ENCODE data around the gene FAHD1.
"Not testable (repeated sequence)": the region's sequence is repeated elsewhere in the genome, so short reads cannot be mapped to it uniquely, and the experiment has no call there.

The FAHD1 gene

DNA sequence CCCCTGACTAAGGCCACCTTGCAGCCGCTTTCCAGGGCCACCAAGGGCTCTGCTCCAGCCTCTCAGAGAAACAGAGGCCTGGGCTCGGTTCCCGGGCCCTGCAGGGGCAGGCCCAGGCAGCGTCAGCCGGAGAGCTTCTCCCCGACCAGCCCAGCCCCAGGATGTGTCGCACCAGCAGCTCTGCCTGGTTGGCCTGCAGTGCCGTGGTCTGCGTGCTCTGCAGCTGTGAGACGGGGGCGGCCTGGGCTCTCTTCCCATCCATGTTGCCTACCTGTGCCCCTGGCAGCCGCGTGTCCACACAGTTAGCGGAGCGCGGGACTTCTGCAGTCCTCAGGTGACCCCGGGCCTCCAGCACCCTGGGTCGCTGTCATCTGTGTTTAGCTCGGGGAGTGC, 38.3 kb upstream of the FAHD1 start:
- DNase-seq (ENCODE audit: insufficient read length, low spot score), result no peak
- no peak for FAIRE-seq

DNA sequence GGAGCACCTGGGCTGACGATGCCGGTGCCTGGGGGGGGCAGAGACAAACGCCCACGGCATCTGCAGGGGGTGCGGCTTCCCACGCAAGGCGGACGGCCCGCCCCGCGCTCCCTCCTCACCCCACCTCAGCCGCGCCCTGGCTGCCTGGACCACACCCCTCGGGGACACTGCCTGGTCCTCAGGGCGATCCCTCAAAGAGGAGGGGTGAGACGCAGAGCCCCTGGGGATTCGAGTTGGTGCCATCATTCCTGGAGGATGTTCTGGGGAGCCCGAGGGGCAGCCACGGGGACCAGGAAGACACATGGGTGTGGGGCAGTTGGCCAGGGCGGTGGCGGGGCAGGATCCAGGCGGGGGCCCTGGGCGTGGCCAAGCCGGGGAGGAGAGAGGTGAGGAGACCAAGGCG, 37.4 kb upstream of the FAHD1 start:
- FAIRE-seq (no peak), DNase-seq (ENCODE audit: insufficient read length, low spot score) (no peak)

DNA sequence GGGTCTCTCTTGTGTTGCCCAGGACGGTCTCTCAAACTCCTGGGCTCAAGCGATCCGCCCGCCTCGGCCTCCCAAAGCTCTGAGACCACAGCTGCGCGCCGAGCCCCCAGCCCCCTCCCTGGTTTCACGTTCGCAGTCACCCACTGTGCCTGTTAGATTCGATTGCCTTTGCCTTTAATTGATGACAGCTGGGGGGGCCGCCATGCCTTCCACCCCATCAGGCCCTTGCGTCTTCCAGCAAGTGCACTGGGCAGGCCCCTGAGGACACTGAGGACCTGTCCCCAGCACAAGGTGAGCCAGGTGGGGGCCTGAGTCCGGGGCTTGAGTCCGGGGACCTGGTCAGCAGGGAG, 36.8 kb upstream of the FAHD1 start:
- DNase-seq (ENCODE audit: insufficient read length, low spot score) (no peak), FAIRE-seq (no peak)

DNA sequence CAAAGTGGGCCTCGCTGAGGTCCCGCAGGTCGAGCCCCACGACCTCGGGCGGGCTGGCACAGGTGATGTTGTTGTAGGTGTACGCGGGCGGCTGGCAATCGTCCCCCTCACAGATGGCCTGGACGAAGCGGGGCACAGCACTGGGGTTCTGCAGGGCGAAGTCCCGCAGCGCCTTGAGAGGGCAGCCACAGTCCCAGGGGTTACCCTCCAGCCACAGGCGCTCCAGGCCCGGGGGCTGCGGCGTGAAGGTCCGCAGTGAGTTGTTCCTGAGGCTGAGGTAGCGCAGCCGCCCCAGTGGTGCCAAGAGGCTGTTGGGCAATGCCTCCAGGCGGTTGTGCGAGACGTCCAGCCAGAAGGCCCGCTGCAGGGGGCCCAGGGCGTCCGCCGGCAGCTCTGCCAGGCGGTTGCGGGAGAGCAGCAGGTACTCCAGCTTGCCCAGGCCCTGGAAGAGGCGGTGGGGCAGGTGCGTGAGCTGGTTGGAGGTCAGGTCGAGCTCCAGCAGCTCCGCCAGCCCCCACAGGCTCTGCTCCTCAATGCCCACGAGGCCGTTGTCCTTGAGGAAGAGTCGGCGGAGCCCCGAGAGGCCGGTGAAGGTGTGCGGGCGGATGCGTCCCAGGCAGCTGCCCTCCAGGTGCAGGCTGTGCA, 36.3 kb upstream of the FAHD1 start:
- no peak for DNase-seq (ENCODE audit: insufficient read length, low spot score)

DNA sequence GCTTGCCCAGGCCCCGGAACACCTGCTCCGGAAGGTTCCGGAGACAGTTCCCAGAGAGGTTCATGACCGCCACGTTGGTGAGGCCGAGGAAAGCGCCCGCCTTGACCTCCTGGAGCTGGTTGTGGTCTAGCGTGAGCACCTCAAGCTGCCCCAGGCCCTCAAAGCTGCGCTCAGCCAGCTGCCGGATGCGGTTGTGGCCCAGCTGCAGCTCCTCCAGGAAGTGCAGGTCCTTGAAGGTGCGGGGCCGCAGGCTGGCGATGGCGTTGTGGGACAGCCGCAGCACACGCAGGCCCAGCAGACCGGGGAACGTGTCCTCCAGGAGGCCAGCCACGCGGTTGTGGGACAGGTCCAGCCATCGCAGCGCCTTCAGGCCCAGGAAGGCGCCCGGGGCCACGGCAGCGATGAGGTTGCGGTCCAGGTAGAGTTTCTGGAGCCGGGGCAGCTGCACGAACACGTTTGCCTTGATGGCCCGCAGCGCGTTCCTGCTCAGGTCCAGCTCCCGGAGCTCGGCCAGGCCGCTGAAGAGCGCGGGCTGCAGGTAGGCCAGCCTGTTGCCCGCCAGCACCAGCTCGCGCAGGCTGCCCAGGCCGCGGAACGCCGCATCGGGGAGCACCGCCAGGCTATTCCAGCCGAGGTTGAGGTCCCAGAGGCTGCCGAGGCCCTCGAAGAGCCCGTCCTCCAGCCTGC, 35.6 kb upstream of the FAHD1 start:
- DNase-seq (ENCODE audit: insufficient read length, low spot score) (no peak), FAIRE-seq (no peak)

More for the DNA sequence above, 36.3 kb upstream of the FAHD1 start:
- FAIRE-seq, result no peak

DNA sequence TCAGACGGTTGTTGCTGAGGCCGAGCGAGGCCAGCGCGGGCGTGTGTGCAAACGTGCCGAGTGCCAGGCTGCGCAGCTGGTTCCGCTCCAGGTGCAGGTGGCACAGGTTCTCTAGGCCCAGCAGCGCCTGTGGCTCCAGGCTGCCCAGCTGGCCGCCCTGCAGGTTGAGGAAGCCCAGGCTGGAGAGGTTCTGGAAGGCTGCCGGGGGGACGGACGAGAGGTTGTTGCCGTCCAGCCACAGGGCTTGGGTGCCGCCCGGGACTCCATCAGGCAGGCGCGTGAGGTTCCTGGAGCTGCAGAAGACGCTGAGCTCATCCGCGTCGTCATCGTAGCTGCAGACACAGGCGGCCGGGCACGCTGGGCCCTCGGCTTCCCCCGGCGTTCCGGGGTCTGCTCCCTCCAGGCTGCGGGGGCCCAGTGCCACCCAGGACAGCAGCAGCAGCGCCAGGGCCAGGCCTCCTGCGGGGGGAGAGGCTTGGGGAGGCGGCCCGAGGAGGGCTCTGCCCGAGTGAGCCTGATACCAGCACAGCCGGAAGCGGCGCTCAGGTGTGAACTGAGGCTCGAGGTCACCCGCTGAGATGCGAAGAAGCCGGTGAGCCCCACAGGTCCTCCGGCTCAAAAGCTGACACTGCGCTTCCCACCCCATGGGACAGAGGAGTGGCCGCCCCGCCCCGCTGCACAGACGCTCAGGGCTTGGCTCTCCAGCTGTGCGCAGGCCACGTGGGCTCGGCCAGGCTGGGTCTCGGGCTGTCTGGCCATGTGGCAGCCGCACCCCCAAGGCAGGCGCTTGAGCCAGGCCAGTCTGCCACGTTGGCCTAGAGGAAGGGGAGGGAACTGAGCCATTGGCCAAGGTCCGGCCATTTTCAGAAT, 34.8 kb upstream of the FAHD1 start:
- no peak for FAIRE-seq
- DNase-seq (ENCODE audit: insufficient read length, low spot score), result no peak

DNA sequence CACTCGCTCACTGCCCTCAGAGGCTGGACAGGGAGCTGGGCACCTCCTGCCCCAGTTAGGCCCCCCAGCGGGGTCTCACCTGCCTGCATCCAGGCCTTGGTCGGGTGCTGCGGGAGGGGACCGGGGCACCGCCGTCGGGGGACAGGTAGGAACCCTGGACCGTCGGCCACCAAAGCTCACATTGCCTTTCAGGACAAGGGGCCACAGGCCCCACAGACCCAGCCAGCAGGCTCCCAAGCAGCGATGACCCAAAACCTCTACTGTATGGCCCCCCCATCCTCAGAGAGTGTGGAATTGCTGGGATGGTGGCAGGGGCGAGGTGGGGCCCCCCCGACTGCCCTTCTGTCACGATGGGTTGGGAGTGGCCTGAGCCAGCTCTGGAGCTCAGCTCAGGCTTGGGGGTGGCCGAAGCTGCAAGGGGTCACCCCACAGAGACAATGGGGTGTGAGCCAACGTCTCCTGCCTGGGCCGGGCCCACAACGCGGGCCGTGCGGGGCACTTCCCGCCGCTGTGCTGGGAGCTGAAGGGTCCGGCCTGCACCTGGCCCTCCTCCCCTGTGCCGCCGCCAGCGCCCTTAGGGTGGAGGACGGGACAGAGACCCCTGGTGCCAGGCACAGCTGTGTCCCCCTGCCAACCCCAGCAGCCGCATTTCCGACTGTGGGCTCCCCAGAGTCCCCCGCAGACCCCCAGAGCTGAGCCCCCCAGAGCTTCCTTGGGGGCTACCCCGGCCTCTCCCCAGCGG, 34.0 kb upstream of the FAHD1 start:
- DNase-seq (ENCODE audit: insufficient read length, low spot score) (no peak), FAIRE-seq (no peak)

DNA sequence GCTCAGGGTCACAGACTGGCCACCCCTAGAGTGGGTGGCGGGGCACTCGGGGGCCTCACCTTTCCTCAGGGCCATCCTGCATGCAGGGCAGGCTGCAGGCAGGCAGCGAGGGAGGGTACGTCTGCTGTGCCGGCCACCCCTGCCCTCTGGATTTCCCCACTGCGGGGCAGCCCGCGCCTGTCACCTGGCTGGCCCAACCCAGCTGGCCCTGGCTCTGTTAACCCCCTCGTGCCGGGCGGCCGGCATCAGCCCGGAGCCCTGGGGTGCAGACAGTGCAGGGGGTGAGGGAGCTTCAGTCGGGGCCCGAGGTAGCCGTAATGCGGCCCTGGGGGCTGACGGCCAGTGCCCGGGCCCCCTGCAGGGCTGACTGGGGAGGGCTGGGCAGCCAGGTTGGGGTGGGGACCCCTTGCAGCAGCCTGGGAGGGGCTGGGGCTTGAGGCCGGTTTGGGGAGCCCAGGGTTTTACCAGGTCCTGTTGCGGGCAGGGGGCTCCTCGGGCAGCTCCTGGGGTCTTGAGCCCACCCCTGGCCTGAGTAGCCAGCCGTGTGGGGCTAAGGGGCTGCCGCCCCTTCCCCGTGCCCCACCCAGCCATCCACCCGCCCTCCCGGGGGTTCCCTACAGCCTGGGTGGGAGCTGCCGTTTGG, 33.3 kb upstream of the FAHD1 start, which contains the start of gene IGFALS:
IGFALS (minus strand) TSS at position 128 of the 643 bp plus-strand sequence; CDS start at position 75, 53 bp downstream.
- no peak for DNase-seq (ENCODE audit: insufficient read length, low spot score)
- no peak for FAIRE-seq

DNA sequence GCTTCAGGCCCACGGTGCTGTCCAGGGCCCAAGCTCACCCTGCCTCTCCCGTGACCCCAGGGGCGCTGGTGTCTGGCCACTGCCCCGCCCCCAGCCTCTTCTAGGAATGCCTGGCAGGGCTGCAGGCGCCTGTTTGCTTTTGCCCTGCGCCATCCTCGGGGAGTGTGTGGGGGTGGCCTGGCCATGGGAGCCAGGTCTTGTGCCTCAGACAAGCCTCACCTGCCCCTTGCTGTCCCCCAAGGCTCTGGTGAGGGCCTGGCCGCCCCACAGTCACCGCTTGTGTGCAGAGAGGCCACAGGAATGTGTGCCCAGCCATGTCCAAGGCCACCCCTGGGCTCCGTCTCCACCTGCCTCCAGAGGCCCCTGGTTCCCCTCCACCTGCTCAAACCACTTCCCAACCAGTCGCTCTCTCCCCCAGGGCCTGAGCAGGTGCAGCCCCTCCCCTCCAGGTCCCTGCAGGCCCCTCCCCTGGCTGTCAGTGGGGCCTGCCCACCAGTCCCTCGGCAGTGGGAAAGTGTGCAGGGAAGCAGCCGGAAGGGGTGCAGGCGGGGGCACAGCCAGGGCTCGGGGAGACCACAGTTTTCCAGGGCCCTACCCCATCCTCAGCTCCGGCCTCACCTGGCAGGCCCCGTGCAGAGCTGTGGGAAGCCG, 32.7 kb upstream of the FAHD1 start:
- DNase-seq (ENCODE audit: insufficient read length, low spot score) (no peak), FAIRE-seq (no peak)

DNA sequence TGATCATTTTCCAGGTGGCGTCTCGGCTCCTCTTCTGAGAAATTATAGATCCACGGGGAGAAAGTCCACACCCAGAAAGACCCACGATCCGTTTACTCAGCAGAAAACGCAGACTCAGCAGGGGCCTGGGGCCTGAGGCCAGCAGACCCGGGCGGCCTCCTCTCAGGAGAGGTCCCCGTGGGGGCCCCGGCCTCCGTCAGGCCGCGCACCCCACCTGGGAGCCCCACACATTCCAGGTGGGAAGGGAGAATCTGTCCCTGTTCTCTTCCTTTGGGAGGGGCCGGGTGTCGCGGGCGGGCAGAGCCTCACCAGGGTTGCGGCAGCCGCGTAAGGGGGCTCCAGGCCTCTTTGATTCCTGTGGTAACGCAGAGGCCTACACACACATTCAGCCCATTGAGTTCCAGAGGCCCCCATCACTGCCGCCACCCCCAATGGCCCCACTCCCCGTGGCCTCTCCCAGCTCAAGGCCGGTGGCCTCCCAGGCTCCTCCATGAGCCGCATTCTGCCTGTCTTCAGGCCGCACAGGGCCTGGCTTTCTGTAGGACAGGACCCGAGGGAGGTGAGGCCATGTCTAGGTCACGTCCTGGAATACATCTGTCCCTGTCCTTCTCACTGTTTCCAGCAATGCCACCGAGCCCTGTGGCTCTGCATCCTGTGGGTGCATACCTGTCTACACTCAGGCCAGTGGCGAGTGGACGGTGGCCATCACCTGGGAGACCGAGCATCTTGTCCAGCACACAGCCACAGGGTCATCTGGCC, 31.9 kb upstream of the FAHD1 start:
- no peak for FAIRE-seq
- DNase-seq (ENCODE audit: insufficient read length, low spot score), result no peak

DNA sequence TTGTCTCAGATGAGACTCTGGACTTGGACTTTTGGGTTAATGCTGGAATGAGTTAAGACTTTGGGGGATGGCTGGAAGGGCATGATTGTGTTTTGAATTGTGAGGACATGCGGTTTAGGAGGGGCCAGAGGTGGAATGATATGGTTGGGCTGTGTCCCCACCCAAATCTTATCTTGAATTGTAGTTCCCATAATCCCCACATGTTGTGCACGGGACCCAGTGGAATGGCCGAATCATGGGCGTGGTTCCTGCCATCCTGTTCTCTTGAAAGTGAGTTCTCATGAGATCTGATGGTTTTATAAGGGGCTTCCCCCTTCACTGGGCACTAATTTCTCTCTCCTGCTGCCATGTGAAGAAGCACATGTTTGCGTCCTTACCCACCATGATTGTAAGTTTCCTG, 27.7 kb upstream of the FAHD1 start:
- DNase-seq (ENCODE audit: insufficient read length, low spot score); FAIRE-seq: not testable (repeated sequence)

DNA sequence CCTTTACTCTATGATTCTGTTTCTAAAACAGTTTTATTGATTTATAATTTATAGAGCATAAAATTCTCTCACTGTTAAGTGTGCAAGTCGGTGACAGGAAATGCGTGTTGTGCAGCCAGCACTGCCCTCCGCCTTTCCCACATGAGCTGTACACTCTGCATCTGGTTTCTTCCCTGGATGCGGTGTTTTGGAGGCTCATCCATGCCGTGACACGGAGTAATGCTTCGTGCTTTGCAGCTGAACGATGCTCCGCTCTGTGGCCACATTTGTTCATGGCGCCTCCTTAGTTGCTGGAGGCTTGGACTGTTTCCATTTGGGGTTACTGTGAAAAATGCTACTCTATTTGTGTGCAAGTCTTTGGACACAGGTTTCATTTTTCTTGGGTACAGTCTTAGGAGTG, 26.3 kb upstream of the FAHD1 start:
- no peak for DNase-seq (ENCODE audit: insufficient read length, low spot score)
- no peak for FAIRE-seq

DNA sequence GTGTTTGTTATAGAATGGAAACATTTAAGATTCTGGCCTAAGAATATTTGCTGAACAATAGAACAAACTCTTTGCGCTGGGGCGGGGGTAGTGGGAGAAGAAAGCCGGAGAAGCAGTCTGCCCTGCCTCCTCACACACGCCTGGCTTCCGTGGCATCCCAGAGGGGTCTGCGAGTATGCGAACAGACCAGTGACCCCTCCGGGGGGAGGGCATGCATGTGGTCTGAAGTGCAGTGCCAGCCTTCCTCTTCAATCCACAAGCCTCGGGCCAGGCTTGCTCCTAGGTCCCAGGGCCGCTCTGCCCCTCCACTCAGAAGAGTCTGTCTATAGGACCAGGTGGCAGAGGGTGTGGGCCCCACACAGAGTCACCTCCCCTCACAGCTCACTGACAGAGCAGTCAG, 19.4 kb upstream of the FAHD1 start:
- DNase-seq (ENCODE audit: insufficient read length, low spot score) (no peak), FAIRE-seq (peak; percentile 49)

DNA sequence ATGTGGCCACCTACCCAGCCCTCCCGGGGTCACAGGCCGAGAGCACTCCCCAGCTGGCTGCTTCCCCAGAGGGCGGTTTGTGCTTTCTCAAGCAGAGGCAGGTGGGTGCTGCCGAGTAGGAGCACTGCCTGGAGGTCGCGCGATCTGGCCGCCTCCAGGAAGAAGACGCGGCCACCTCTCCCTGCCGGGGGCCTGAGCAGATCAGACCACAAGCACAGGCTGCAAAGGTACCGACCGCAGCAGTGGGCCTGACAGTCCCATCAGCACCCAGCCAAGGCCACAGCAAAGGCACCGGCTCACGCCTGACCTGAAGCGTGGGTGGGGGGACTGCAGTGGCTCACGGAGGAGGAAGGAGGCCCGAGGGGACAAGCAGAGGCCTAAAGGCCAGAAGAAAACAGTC, 18.3 kb upstream of the FAHD1 start:
- DNase-seq (ENCODE audit: insufficient read length, low spot score) (no peak), FAIRE-seq (no peak)

DNA sequence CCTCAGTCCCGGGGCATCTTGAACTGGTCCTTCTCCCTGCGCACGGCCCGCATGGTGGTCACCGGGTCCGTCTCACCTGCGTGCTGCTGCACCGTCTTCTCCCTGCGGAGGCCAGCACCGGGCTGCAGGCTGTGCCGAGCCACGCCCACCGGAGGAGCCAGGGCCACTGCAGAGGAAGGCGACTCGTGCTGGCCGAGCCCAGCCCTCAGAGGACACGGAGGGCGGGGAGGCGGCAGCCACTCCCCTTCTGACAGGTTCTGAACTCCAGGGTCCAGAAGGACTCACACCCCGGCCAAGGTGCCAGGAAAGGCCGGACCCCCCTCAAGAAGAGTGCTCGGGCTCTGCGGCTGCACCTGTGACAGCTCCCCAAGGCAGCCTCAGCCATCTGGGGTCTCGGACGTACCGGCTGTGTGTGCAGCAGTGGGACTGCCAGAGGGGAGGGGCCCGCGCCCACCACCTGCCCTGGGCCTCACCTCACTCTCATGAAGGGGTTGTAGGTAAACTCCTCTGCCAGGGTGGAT, 17.7 kb upstream of the FAHD1 start:
- FAIRE-seq (no peak), DNase-seq (ENCODE audit: insufficient read length, low spot score) (no peak)

DNA sequence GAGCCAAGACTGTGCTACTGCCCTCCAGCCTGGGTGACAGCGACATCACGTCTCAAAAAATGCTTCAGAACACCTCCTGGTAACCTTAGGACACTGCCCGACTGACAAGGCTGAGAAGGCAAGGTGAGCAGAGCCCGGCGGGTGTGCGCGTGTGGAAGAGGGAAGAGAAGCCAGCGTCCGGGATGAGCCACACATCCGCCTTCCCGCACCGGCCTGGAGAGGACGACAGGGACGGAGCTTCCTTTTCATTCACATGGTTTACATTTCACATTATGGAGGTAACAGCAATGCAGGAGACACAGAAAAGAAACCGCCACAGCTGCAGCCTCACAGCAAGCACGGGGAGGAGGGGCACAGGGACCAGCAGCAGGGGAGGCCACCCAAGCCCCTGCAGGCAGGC, 16.9 kb upstream of the FAHD1 start:
- FAIRE-seq, result no peak
- no peak for DNase-seq (ENCODE audit: insufficient read length, low spot score)

DNA sequence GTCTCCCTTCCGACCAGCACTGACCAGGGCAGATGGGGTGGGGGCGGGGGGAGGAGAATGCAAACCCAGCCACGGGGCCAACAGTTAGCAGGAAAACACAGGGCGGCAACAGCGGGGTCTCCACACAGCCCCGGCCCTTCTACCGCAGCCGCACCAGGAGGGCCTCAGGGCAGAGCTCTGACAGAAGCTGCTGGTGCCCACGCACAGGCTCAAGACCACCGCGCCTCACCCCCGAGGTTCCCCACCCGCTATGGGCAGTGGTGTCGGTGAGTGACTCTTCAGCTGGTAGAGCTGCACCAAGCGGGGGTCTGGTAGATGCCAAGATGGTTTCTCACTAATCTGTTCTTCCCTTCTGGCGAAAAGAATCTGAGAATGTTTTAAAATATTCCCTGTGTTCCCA, 16.5 kb upstream of the FAHD1 start:
- FAIRE-seq, result no peak
- DNase-seq (ENCODE audit: insufficient read length, low spot score), result no peak

DNA sequence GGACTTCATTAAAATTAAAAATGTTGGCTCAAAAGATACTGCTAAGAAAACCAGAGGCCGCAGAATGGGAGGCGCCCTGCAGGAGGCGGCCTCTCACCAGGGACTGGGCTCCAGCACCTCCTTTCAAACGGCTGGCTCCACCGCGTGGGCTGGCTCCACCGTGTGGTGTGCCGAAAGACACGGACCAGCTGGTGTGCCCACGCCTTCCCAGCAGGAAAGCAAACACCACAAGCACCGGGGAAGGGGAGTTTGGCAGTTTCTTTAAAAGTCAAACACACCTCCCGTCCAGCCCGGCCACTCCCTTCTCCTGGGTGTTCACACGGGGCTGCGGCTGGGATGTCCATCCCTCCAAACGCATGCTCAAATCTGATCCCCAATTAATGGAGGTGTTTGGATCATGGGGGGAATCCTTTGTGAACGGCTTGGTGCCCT, 14.3 kb upstream of the FAHD1 start:
- FAIRE-seq (no peak), DNase-seq (ENCODE audit: insufficient read length, low spot score) (peak; percentile 15)

DNA sequence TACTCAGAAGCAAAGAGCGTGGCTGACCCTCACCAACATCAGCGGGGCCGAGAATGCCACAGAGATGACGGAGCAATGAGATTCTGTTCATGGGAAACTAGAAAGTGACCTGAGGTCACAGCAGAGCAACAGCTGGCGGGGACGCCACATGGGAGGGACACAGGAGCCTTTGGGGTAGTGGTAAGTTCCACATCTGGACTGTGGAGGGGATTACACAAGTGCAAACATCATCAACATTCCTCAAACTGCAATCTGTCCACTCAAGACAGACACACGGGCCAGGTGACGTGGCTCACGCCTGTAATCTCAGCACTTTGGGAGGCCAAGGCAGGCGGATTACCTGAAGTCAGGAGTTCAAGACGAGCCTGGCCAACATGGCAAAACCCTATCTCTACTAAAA, 11.5 kb upstream of the FAHD1 start:
- FAIRE-seq, result no peak

More for the DNA sequence above, 11.5 kb upstream of the FAHD1 start:
- no peak for DNase-seq (ENCODE audit: insufficient read length, low spot score)
